GM19463 (cell line): ENCODE results near the gene MDFI.
"Not testable (repeated sequence)": the region's sequence is repeated elsewhere in the genome, so short reads cannot be mapped to it uniquely, and the experiment has no call there.

Experiments
- ATAC-seq: cut with Tn5 transposase; IDR thresholded peaks from one replicate; pipeline ENCODE4 v1.9.1; 2021; ENCODE audit warnings: mild to moderate bottlenecking, moderate library complexity; ENCODE audit not compliant: unreplicated experiment

MDFI gene

GRCh38 chr6:41602422-41602743, 35.9 kb upstream of the MDFI start:
- ATAC-seq, result no peak

- ATAC-seq, result peak; percentile 71
Measured at GRCh38 chr6:41602864-41603608, 35.2 kb upstream of the MDFI start.

GRCh38 chr6:41604006-41604405, 34.3 kb upstream of the MDFI start:
- no peak for ATAC-seq

GRCh38 chr6:41605649-41606048, 32.6 kb upstream of the MDFI start:
- ATAC-seq, result no peak

GRCh38 chr6:41607036-41607435, 31.2 kb upstream of the MDFI start:
- no peak for ATAC-seq

GRCh38 chr6:41607736-41608135, 30.5 kb upstream of the MDFI start:
- ATAC-seq, result no peak

- no peak for ATAC-seq
Measured at GRCh38 chr6:41608443-41609151, 29.7 kb upstream of the MDFI start.

GRCh38 chr6:41614715-41615114, 23.6 kb upstream of the MDFI start:
- no peak for ATAC-seq

- ATAC-seq, result no peak
Measured at GRCh38 chr6:41615311-41615710, 23.0 kb upstream of the MDFI start.

- no peak for ATAC-seq
Measured at GRCh38 chr6:41618598-41618997, 19.7 kb upstream of the MDFI start.

GRCh38 chr6:41619193-41619592, 19.1 kb upstream of the MDFI start:
- ATAC-seq, result not testable (repeated sequence)

GRCh38 chr6:41621367-41621766, 16.9 kb upstream of the MDFI start:
- ATAC-seq, result no peak

- ATAC-seq, result no peak
Measured at GRCh38 chr6:41621802-41622201, 16.5 kb upstream of the MDFI start.

GRCh38 chr6:41622206-41622988, 15.9 kb upstream of the MDFI start:
- no peak for ATAC-seq

- ATAC-seq, result no peak
Measured at GRCh38 chr6:41623330-41623729, 14.9 kb upstream of the MDFI start.

- no peak for ATAC-seq
Measured at GRCh38 chr6:41624621-41625380, 13.5 kb upstream of the MDFI start.

GRCh38 chr6:41625442-41625841, 12.8 kb upstream of the MDFI start:
- no peak for ATAC-seq

- no peak for ATAC-seq
Measured at GRCh38 chr6:41626022-41626421, 12.2 kb upstream of the MDFI start.

- no peak for ATAC-seq
Measured at GRCh38 chr6:41626917-41627316, 11.4 kb upstream of the MDFI start.

GRCh38 chr6:41629128-41629527, 9.1 kb upstream of the MDFI start:
- no peak for ATAC-seq

GRCh38 chr6:41630069-41630468, 8.2 kb upstream of the MDFI start:
- no peak for ATAC-seq
